Colonic mucosa (tissue), 4 donors: Measurements from ENCODE around the gene ENG. TPM values are rescaled to one million over a fixed set of nuclear protein-coding genes. Genes with fewer than 3 reads are reported as not detected.

Source experiments
- DNase-seq: peaks from one replicate; pipeline ENCODE4 v3.0.0-alpha.2; 2020
- H3K27ac ChIP-seq: fragments of 200-600 bp; one replicate; pipeline ENCODE4 v1.8.0; 2021
- H3K27me3 ChIP-seq: fragments of 200-600 bp; one replicate; pipeline ENCODE4 v1.8.0; 2021
- H3K36me3 ChIP-seq: fragments of 200-600 bp; one replicate; pipeline ENCODE4 v1.8.0; 2021
- H3K4me1 ChIP-seq: fragments of 200-600 bp; one replicate; pipeline ENCODE4 v1.8.0; 2021; ENCODE audit warnings: mild to moderate bottlenecking
- H3K4me3 ChIP-seq: fragments of 200-600 bp; one replicate; pipeline ENCODE4 v1.8.0; 2021
- H3K9ac ChIP-seq, 2 donors: one replicate each; pipeline ENCODE4 v1.7.0; 2013; ENCODE audit warnings: control low read depth in 2 of 2, low read depth in 2 of 2, low read length in 2 of 2
- H3K9me3 ChIP-seq: fragments of 200-600 bp; one replicate; pipeline ENCODE4 v1.8.0; 2021
- CTCF ChIP-seq: fragments of 200-600 bp; IDR thresholded peaks from one replicate; pipeline ENCODE4 v1.8.0; 2022; ENCODE audit warnings: antibody characterized with exemption, mild to moderate bottlenecking
- intact Hi-C: fragments of 100-400 bp; cut with DNase I; formaldehyde crosslinking; loops from one replicate; pipeline ENCODE4 v1.14.1; 2022
- total RNA-seq, 2 donors: library from RNA; stranded (reverse); fragmentation: NEBNext Ultra II Directional in 1 of 2; extraction: Animal tissue kit (Norgen Biotek cat#: 25700) in 1 of 2; gene quantifications; one replicate each; pipeline ENCODE4 v1.2.1, GENCODE V29; 2021
- donor health status: healthy.
- donor health status: DM: no; HTN: no; CAD: no.
- donor health status: DM: no; HTN: no; CAD: no.

Gene ENG
- total RNA-seq, 2 donors from 2014 or later, result 15.4 to 34.5 TPM

- Histone ChIP-seq H3K4me1 (peaks cover 8% of the 10 kb centered on the region), H3K4me3 (no peak overlapping the region), H3K9me3 (no peaks in the 10 kb centered on the region), H3K27ac (no peak overlapping the region), H3K36me3 (no peaks in the 10 kb centered on the region), H3K9ac (no peak overlapping the region), H3K27me3 (no peaks in the 10 kb centered on the region)
- TF ChIP-seq CTCF, result no peak
- DNase-seq, result no peak
- intact Hi-C loops, result no loop called here
Observed at GRCh38 chr9:127860260-127860659, 5.8 kb upstream of the ENG start.

- no peak overlapping the region for H3K27ac ChIP-seq
Observed at GRCh38 chr9:127858041-127858512, 3.6 kb upstream of the ENG start.

GRCh38 chr9:127857278-127857677, 2.8 kb upstream of the ENG start:
- TF ChIP-seq CTCF, result no peak
- Histone ChIP-seq H3K4me1 (peaks cover 8% of the 10 kb centered on the region), H3K27ac (no peak overlapping the region), H3K9me3 (no peaks in the 10 kb centered on the region), H3K9ac (no peak overlapping the region), H3K27me3 (no peaks in the 10 kb centered on the region), H3K36me3 (no peaks in the 10 kb centered on the region), H3K4me3 (no peak overlapping the region)
- no peak for DNase-seq
- intact Hi-C loops, result no loop called here

More at GRCh38 chr9:127858041-127858512, 3.6 kb upstream of the ENG start:
- peaks cover 8% of the 10 kb centered on the region for H3K4me1 ChIP-seq
- TF ChIP-seq CTCF, result no peak
- no peak for DNase-seq
- intact Hi-C loops, result no loop called here
- H3K27me3 ChIP-seq, result no peaks in the 10 kb centered on the region
- no peaks in the 10 kb centered on the region for H3K36me3 ChIP-seq
- H3K9ac ChIP-seq, result peak overlapping the region; percentile 50 to 55
- H3K9me3 ChIP-seq, result no peaks in the 10 kb centered on the region
- H3K4me3 ChIP-seq, result no peak overlapping the region

GRCh38 chr9:127856729-127857116, 2.3 kb upstream of the ENG start:
- no peaks in the 10 kb centered on the region for H3K27me3 ChIP-seq
- H3K4me3 ChIP-seq, result no peak overlapping the region
- H3K36me3 ChIP-seq, result no peaks in the 10 kb centered on the region
- no peaks in the 10 kb centered on the region for H3K9me3 ChIP-seq
- H3K4me1 ChIP-seq, result peaks cover 8% of the 10 kb centered on the region
- TF ChIP-seq CTCF, result no peak
- no peak overlapping the region for H3K27ac ChIP-seq
- intact Hi-C loops, result no loop called here
- H3K9ac ChIP-seq, result no peak overlapping the region
- DNase-seq, result no peak

GRCh38 chr9:127856094-127856728, 1.8 kb upstream of the ENG start:
- intact Hi-C loops, result no loop called here

More at GRCh38 chr9:127856094-127856728, 1.8 kb upstream of the ENG start:
- no peak overlapping the region for H3K27ac ChIP-seq
- peak overlapping the region in 1 of 2 donors; percentile 32 for H3K9ac ChIP-seq
- H3K9me3 ChIP-seq, result no peaks in the 10 kb centered on the region
- DNase-seq, result no peak
- no peaks in the 10 kb centered on the region for H3K36me3 ChIP-seq
- no peak for TF ChIP-seq CTCF
- H3K4me1 ChIP-seq, result peaks cover 8% of the 10 kb centered on the region
- H3K4me3 ChIP-seq, result no peak overlapping the region
- H3K27me3 ChIP-seq, result no peaks in the 10 kb centered on the region
